T-helper 1 cell treated with Interleukin-12 subunit alpha and Interleukin-12 subunit beta and Interleukin-4 antibody, amounts not matched to agents 30 μg/mL and 1 μg/mL, for 36 hours (primary cell): ENCODE data around the gene G2E3.
"Not testable (repeated sequence)": the region's sequence is repeated elsewhere in the genome, so short reads cannot be mapped to it uniquely, and the experiment has no call there.

ENCODE experiments used
- H3K27ac Mint-ChIP-seq: one replicate; pipeline ENCODE4 v1.8.0; 2021; ENCODE audit warnings: mild to moderate bottlenecking, mixed read lengths
- H3K27me3 Mint-ChIP-seq: one replicate; pipeline ENCODE4 v1.8.0; 2021; ENCODE audit warnings: low read depth, mixed read lengths
- H3K36me3 Mint-ChIP-seq: one replicate; pipeline ENCODE4 v1.8.0; 2021; ENCODE audit warnings: low read depth, mixed read lengths
- H3K4me1 Mint-ChIP-seq: one replicate; pipeline ENCODE4 v1.8.0; 2021; ENCODE audit warnings: low read depth, mixed read lengths
- H3K4me3 Mint-ChIP-seq: one replicate; pipeline ENCODE4 v1.8.0; 2021; ENCODE audit warnings: mild to moderate bottlenecking, moderate library complexity, mixed read lengths
- H3K9me3 Mint-ChIP-seq: one replicate; pipeline ENCODE4 v1.8.0; 2021; ENCODE audit warnings: mixed read lengths

The G2E3 gene

DNA sequence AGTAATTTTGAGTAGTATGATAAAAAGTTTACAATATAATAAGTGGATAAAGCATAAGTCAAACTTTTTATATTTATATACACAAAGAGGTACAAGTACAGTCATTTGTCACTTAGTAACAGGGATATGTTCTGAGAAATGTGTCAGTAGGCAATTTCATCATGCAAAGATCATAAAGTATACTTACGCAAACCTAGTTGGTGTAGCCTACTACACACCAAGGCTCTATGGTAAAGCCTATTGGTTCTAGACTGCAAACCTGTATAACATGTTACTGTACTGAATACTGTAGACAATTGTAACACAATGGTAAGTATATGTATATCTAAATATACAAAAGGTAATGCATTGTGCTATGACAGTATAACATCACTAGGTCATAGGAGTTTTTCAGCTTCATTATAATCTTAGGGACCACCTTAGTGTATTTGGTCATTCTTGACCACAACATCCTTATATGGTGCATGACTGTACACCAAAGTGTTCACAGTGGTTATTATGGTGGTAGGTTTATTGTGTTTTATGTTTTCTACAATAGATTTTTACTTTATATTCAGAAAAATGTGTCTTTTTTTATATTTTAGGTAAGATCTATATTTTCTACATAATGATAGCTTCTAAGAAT is 48.3 kb downstream of the G2E3 start:
- H3K9me3 Mint-ChIP-seq = no peaks in the 10 kb centered on the region
- peaks cover 6% of the 10 kb centered on the region for H3K4me1 Mint-ChIP-seq
- peaks cover 19% of the 10 kb centered on the region for H3K36me3 Mint-ChIP-seq
- H3K4me3 Mint-ChIP-seq = no peak overlapping the region
- no peaks in the 10 kb centered on the region for H3K27me3 Mint-ChIP-seq
- no peak overlapping the region for H3K27ac Mint-ChIP-seq

DNA sequence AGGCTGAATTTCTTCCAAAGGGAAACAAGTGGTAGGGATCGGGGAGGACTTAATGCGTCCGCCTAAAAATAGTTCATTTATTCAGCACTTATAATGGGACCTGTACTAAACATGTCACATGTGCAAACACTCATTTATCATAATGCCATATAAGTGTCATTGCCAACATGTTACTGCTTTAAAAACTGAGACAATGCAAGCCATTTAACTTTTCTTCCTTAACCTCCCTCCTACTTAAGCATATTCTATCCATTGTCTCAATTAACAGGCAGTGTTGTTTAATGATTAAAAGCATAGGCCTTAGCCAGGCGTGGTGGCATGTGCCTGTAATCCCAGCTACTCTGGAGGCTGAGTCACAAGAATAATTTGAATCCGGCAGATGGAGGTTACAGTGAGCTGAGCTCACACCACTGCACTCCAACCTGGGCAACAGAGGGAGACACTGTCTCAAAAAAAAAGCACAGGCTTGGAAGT is 49.6 kb downstream of the G2E3 start:
- Mint-ChIP-seq H3K27me3 (no peaks in the 10 kb centered on the region), H3K4me1 (peaks cover 6% of the 10 kb centered on the region), H3K27ac (no peak overlapping the region), H3K9me3 (no peaks in the 10 kb centered on the region), H3K4me3 (no peak overlapping the region), H3K36me3 (peaks cover 22% of the 10 kb centered on the region)

DNA sequence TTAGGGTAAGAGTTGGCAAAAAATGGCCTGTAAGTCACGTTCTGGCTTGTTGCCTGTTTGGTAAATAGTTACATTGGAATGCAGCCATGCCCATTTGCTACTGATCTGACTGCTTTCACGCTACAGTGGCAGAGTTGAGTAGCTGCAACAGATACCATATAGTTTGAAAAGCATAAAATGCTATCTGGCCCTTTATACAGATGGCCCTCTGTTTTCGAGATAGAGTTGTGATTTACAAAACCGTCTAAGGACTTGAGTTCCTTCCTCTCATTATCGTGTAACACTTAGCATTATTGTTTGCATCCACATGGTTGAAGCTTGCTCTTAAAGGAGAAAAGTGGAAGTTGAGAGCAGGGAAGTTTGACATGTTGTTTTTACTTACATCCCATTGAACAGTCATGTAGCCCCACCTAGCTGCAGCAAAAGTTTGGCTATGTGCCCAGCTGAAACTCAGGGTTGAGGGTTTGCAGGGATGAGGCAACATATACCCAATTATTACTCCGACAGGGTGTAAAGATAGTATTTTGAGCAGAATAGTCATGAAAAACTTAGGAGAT is 51.9 kb downstream of the G2E3 start:
- no peak overlapping the region for H3K4me3 Mint-ChIP-seq
- peaks cover 6% of the 10 kb centered on the region for H3K4me1 Mint-ChIP-seq
- H3K9me3 Mint-ChIP-seq = no peaks in the 10 kb centered on the region
- H3K27ac Mint-ChIP-seq = no peak overlapping the region
- H3K36me3 Mint-ChIP-seq = peaks cover 16% of the 10 kb centered on the region
- H3K27me3 Mint-ChIP-seq = no peaks in the 10 kb centered on the region

DNA sequence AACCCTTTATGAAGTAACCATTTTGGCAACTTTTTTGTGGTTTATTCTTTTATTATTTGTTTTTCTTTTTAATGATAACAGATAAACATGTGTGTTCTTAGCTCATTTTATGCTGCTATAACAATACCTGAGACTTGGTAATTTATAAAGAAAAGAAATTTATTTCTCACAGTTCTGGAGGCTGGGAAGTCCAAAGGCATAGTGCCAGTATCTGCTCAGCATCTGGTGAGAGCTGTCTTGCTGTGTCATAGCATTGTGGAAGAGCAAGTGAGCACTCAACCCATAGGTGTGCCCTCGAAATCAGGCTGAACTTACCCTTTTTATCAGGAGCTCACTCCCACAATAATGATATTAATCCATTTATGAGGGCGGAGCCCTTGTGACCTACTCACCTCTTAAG is 55.2 kb downstream of the G2E3 start:
- Mint-ChIP-seq H3K36me3 (peaks cover 19% of the 10 kb centered on the region), H3K4me3 (no peak overlapping the region)

DNA sequence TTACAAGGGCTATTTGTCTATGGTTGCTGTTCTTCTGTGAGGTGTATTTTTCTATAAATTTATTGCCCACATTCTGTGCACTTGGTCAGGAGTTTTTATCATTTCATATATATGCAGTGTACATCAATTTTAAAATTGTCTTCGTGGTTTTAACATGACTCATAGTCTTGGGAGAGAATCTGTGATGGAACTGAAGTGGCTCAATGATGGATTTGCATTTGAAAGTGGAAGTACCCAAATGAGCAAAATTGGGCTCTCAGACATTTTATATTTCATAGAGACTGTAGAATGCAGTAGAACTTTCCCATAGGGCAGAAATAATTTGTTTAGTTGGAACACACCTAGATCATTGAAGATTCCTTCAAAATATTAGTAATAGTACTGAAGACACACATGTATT is 61.2 kb downstream of the G2E3 start:
- H3K9me3 Mint-ChIP-seq = no peaks in the 10 kb centered on the region
- peak overlapping the region; percentile 41 for H3K27ac Mint-ChIP-seq
- peak overlapping the region; percentile 40 for H3K4me3 Mint-ChIP-seq
- peaks cover 16% of the 10 kb centered on the region for H3K36me3 Mint-ChIP-seq
- H3K4me1 Mint-ChIP-seq = peaks cover 24% of the 10 kb centered on the region
- H3K27me3 Mint-ChIP-seq = no peaks in the 10 kb centered on the region

More for the DNA sequence above, 55.2 kb downstream of the G2E3 start:
- Mint-ChIP-seq H3K9me3 (no peaks in the 10 kb centered on the region), H3K27me3 (no peaks in the 10 kb centered on the region), H3K4me1 (peaks cover 3% of the 10 kb centered on the region), H3K27ac (no peak overlapping the region)

DNA sequence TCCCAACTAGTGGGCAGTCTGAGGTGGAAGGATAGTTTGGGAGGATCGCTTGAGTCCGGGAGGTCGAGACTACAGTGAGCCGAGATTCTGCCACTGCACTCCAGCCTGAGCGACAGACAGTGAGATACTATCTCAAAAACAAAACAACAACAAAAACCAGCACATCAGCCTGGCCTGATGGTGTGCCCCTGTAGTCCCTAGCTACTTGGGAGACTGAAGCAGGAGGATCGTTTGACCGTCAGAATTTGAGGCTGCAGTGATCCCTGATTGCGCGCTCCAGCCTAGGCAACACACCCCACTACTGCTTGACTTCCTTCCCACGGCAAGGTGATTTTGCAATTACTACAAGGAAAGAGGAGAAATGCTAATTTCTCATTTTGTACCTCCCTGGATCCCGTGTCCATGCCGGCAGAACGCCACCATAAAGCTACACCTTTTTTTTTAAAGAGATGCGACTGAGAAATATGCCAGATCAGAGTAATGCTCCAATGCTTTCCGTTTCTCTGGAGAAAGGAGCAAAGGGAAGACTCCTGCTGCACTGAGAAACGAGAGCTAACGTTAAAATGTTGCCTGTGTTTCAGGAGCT is 62.5 kb downstream of the G2E3 start:
- H3K4me3 Mint-ChIP-seq = peak overlapping the region; percentile 91
- peak overlapping the region; percentile 95 for H3K27ac Mint-ChIP-seq
- no peaks in the 10 kb centered on the region for H3K27me3 Mint-ChIP-seq
- no peaks in the 10 kb centered on the region for H3K9me3 Mint-ChIP-seq
- H3K4me1 Mint-ChIP-seq = peaks cover 24% of the 10 kb centered on the region
- peaks cover 11% of the 10 kb centered on the region for H3K36me3 Mint-ChIP-seq

DNA sequence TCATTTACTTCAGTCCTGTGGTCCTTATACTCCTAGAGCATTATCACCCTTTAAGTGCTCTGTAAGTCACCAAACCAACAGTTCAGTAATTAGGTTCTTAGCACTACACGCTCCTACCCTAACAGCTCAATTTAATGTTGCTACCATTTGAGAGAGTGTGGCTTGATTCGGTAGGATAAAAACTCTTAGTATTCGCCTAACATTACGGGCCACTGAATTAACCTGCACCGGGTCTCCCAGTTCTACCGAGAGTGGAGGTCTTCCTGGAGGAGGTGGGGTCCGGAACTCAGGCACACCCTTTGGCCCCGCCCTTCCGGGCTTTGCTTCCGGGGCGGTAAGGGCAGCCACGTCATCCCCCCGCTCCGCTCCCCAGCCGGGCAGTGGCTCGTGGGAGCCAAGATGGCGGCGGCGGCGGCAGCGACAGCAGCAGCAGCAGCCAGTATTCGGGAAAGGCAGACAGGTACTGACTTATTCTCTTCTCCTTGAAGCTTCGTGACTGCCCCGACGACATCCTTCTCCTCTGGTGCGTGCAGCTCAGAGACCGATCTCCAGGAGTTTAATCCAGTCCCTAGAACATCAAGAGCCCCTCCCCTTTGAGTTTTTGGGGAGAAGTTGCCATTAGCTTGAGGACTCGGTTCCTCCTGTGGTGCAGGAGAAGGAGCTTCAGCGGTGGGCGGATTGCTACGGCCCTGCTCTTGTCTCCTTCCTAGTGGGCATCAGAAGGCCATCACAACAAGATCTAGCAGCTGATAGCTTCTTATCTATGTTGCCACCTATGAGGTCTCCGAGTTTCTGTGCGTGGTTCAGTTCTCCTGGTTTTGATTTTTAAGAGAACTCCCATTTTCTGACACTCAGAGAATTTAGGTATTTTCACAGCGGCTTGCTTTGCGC is 63.2 kb downstream of the G2E3 start, which contains the start of gene SCFD1:
TSS of gene SCFD1 (plus strand) at position 380 of the 891 bp plus-strand sequence. CDS start at position 400, 20 bp downstream.
- peak within 1 kb of the TSS; percentile 91 for H3K4me3 Mint-ChIP-seq
- peaks cover 27% of the 10 kb centered on the region for H3K4me1 Mint-ChIP-seq
- H3K36me3 Mint-ChIP-seq = peaks cover 11% of the 10 kb centered on the region
- no peaks in the 10 kb centered on the region for H3K27me3 Mint-ChIP-seq
- H3K27ac Mint-ChIP-seq = peak within 1 kb of the TSS; percentile 95
- H3K9me3 Mint-ChIP-seq = no peaks in the 10 kb centered on the region

DNA sequence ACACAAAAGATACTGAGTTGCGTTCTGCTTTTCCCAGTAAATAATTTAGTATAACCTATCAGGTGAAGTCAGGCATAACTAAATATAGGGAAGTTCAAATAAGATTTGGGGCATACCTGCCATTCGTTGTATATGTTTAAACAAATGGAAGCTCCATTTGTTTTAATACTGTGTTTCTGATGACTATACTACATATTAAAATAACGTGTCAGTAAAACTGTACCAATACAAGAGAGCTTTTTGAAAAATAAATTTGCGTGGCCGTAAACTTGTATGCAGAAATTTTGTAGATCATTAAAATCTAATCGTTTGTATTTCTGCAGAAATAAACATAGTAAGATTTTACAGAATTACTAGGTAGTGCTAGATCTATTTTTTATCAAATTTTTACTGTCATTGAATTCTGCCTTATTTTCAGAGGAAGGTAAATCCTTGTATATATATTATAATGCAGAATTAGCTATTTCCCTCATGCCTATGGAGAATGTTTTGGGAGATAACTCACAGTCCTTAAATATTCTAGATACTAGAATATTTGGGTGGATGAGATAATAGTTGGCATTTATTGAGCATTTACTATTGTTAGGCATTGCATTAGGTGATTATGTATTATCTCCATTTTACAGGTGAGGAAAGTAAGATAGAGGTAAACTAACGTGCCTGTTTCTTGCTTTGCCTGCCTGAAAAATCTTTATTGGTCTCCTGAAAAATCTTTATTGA is 64.6 kb downstream of the G2E3 start:
- Mint-ChIP-seq H3K9me3 (no peaks in the 10 kb centered on the region), H3K36me3 (peaks cover 17% of the 10 kb centered on the region), H3K27me3 (no peaks in the 10 kb centered on the region), H3K4me3 (peak overlapping the region; percentile 91), H3K4me1 (peaks cover 32% of the 10 kb centered on the region), H3K27ac (no peak overlapping the region)

DNA sequence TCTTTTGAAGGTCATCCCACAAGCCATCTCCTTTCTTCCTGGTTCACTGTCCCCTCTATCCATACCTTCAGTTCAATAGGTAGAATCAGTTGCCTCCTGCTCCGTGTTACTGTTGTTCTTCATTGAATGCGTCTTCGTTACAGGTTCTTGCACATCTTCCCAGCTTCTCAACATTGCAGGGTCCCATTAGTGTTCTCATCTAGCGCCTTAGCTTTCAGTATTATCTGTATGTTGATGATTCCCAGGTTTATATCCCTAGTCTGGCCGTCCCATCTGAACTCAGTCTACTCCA is 65.1 kb downstream of the G2E3 start:
- Mint-ChIP-seq H3K4me3 (peak overlapping the region; percentile 74), H3K9me3 (no peaks in the 10 kb centered on the region), H3K4me1 (peaks cover 32% of the 10 kb centered on the region), H3K27ac (no peak overlapping the region), H3K27me3 (no peaks in the 10 kb centered on the region), H3K36me3 (peaks cover 17% of the 10 kb centered on the region)

DNA sequence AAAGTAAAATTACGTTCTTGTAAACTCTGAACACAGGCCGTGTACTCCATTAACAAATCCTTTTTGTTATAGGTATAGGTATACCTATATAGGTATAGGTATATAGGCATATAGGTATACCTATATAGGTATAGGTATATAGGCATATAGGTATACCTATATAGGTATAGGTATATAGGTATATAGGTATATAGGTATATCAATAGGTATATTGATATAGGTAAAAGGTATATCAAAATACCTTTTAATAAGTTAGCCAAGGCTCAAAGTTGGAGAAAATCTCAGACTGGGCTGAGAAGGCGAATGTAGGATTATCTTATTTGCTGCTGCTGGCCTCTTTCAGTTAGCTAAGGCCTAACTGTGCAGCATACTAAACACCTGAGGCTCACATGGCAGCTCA is 66.6 kb downstream of the G2E3 start:
- peaks cover 27% of the 10 kb centered on the region for H3K4me1 Mint-ChIP-seq

DNA sequence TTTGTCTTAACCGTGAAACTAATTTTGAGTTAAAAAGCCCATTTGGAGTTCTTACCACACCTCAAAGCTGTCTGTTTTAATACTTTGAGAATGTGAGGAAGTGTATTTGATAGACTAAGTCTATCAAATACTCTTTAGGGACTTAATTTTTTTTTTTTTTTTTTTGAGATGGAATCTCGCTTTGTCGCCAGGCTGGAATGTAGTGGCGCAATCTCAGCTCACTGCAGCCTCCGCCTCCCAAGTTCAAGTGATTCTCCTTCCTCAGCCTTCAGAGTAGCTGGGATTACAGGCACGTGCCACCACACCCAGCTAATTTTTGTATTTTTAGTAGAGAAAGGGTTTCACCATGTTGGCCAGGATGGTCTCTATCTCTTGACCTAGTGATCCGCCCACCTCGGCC is 70.5 kb downstream of the G2E3 start:
- not testable (repeated sequence) for H3K9me3 Mint-ChIP-seq, H3K4me3 Mint-ChIP-seq, H3K27ac Mint-ChIP-seq, H3K27me3 Mint-ChIP-seq
- Mint-ChIP-seq H3K4me1 (peaks cover 15% of the 10 kb centered on the region), H3K36me3 (peaks cover 20% of the 10 kb centered on the region)

More for the DNA sequence above, 66.6 kb downstream of the G2E3 start:
- Mint-ChIP-seq H3K4me3 (no peak overlapping the region), H3K9me3 (no peaks in the 10 kb centered on the region), H3K27me3 (no peaks in the 10 kb centered on the region), H3K36me3 (peaks cover 17% of the 10 kb centered on the region), H3K27ac (no peak overlapping the region)

DNA sequence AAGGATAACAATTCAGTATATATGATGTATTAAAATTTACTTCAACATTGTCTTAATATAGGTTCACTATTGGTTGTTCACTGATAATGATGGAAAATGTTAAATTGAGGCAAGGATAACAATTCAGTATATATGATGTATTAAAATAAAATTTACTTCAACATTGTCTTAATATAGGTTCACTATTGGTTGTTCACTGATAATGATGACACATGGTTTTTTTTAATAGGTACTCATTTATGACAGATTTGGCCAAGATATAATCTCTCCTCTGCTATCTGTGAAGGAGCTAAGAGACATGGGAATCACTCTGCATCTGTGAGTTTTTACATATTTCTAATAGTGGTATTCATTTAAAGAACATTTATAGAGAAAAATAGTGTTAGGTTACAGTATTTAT is 71.3 kb downstream of the G2E3 start:
- Mint-ChIP-seq H3K36me3 (peaks cover 21% of the 10 kb centered on the region), H3K27ac (no peak overlapping the region), H3K9me3 (no peaks in the 10 kb centered on the region), H3K4me3 (no peak overlapping the region), H3K27me3 (no peaks in the 10 kb centered on the region), H3K4me1 (peaks cover 9% of the 10 kb centered on the region)

DNA sequence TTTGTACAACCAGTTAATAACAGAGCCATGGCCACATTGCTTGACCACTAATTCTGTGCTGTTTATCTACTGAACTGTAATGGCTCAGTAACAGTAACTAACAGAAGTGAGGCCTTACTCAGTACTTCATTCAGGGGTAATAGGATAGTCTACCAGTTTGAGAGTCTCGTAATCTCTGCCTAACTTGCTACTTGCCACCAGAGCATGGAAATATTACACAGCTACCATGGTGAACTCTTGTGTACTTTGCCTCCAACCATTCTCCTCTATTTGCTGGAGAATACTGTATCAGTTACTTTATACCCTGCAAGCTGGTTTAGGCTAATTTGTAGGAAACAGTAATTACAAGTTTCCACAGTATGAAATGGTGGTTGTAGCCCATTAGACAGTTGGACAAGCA is 73.8 kb downstream of the G2E3 start:
- peaks cover 35% of the 10 kb centered on the region for H3K36me3 Mint-ChIP-seq
- no peaks in the 10 kb centered on the region for H3K9me3 Mint-ChIP-seq
- H3K27me3 Mint-ChIP-seq = no peaks in the 10 kb centered on the region
- peaks cover 8% of the 10 kb centered on the region for H3K4me1 Mint-ChIP-seq
- no peak overlapping the region for H3K27ac Mint-ChIP-seq
- no peak overlapping the region for H3K4me3 Mint-ChIP-seq

DNA sequence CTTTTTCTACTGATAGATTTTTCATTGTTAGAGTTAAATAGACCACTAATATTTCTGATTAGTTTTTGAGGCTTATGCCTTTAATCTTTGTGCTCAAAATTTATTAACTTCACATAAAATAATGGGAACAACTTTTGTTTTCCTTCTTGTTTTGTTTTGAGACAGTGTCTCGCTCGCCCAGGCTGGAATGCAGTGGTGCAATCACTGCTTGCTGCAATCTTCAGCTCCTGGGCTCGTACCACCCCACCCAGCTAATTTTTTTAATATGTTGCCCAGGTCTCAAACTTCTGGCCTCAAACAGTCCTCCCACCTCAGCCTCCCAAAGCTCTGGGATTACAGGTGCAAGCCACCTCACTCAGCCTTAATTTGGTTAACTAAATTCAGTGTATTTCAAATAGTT is 80.0 kb downstream of the G2E3 start:
- Mint-ChIP-seq H3K4me3 (no peak overlapping the region), H3K27me3 (no peaks in the 10 kb centered on the region), H3K36me3 (peaks cover 43% of the 10 kb centered on the region), H3K4me1 (peaks cover 3% of the 10 kb centered on the region), H3K27ac (no peak overlapping the region), H3K9me3 (no peaks in the 10 kb centered on the region)
